ENCODE data around the gene NADK.

Gene NADK

GRCh38 chr1:1777950-1778662 lies at the start of gene NADK:
Gene NADK, minus strand, starts transcription at chr1:1778470. Its CDS starts 13,064 bp downstream, at chr1:1765406.
- peak; percentile 49 for DNase-seq

- DNase-seq, result no peak
These were observed 49.0 kb upstream of the NADK start for GRCh38 chr1:1827089-1827848.

GRCh38 chr1:1826356-1827088 lies 48.3 kb upstream of the NADK start:
- DNase-seq, result no peak

GRCh38 chr1:1825217-1825616 lies 46.9 kb upstream of the NADK start:
- DNase-seq, result no peak

GRCh38 chr1:1819762-1820161 lies 41.5 kb upstream of the NADK start:
- DNase-seq, result no peak

- no peak for DNase-seq
These were observed 39.0 kb upstream of the NADK start for GRCh38 chr1:1817221-1817620.

- DNase-seq, result no peak
These were observed 37.5 kb upstream of the NADK start for GRCh38 chr1:1815606-1816281.

GRCh38 chr1:1809489-1809888 lies 31.2 kb upstream of the NADK start:
- no peak for DNase-seq

GRCh38 chr1:1808206-1808605 lies 29.9 kb upstream of the NADK start:
- DNase-seq, result no peak

- no peak for DNase-seq
These were observed 28.6 kb upstream of the NADK start for GRCh38 chr1:1806890-1807289.

- no peak for DNase-seq
These were observed 26.0 kb upstream of the NADK start for GRCh38 chr1:1804301-1804700.

- no peak for DNase-seq
These were observed 24.6 kb upstream of the NADK start for GRCh38 chr1:1802871-1803270.

- DNase-seq, result no peak
These were observed 21.4 kb upstream of the NADK start for GRCh38 chr1:1799716-1800115.

GRCh38 chr1:1797731-1798341 lies 19.6 kb upstream of the NADK start:
- no peak for DNase-seq

- no peak for DNase-seq
These were observed 18.2 kb upstream of the NADK start for GRCh38 chr1:1796466-1796865.

GRCh38 chr1:1794999-1795398 lies 16.7 kb upstream of the NADK start:
- DNase-seq, result no peak

- DNase-seq, result no peak
These were observed 15.4 kb upstream of the NADK start for GRCh38 chr1:1793481-1794244.

- no peak for DNase-seq
These were observed 10.6 kb upstream of the NADK start for GRCh38 chr1:1788646-1789431.

- DNase-seq, result no peak
These were observed 9.9 kb upstream of the NADK start for GRCh38 chr1:1788136-1788535.

GRCh38 chr1:1786836-1787605 lies 8.8 kb upstream of the NADK start:
- no peak for DNase-seq
